H1 (cell line): ENCODE results near the gene UBE2G2. TPM values are rescaled to one million over a fixed set of nuclear protein-coding genes. Genes with fewer than 3 reads are reported as not detected.

Source experiments
- CHD1 ChIP-seq: IDR thresholded peaks from 2 replicates; pipeline ENCODE4 v1.6.1; 2012; ENCODE audit warnings: low read depth, low read length, improper control_type of control experiment
- CHD2 ChIP-seq: IDR thresholded peaks from 2 replicates; pipeline ENCODE4 v1.6.1; 2012; ENCODE audit warnings: low read length, improper control_type of control experiment
- E2F6 ChIP-seq: IDR thresholded peaks from 2 replicates; pipeline ENCODE4 v1.6.1; 2012; ENCODE audit warnings: inconsistent platforms
- polyA plus RNA-seq, 7 experiments: library from polyadenylated mRNA; depleted of rRNA in 3 of 7; stranded (reverse) in 5 of 7; unstranded in 2 of 7; fragments of >200 nt in 5 of 7; fragments of 200-250 nt in 2 of 7; gene quantifications; 1 replicate in 5 of 7; 2 replicates in 1 of 7; 4 replicates in 1 of 7; pipeline versions ENCODE4 v1.2.1 to v1.2.3, GENCODE V29; 2011 to 2013; ENCODE audit warnings: missing spikeins in 2 of 7, mixed read lengths in 2 of 7
- total RNA-seq: library from RNA; stranded (reverse); fragmentation: NEBNext Ultra II Directional; extraction: Animal tissue kit (Norgen Biotek cat#: 25700); gene quantifications from 2 replicates; pipeline ENCODE4 v1.2.1, GENCODE V29; 2021
- TF ChIP-seq, protein P1 (sequence below): IDR thresholded peaks from 2 replicates; pipeline ENCODE4 v1.6.1; 2011; ENCODE audit warnings: low read depth, mild to moderate bottlenecking, low read length; ENCODE audit not compliant: insufficient read depth

The UBE2G2 gene
- total and polyA plus RNA-seq, 2 of the 8 experiments (the other 6 are each of a cell fraction or from before 2014, with no cell fraction given): 96.3 to 101 TPM

GRCh38 chr21:44764319-44765230 is 37.0 kb downstream of the UBE2G2 start (continued):
- TF ChIP-seq CHD2 (no peak), CHD1 (no peak), E2F6 (no peak)
- TF ChIP-seq, protein P1, sequence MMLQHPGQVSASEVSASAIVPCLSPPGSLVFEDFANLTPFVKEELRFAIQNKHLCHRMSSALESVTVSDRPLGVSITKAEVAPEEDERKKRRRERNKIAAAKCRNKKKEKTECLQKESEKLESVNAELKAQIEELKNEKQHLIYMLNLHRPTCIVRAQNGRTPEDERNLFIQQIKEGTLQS: no peak
